Amniotic stem cell (primary cell): ENCODE data around the gene FAM110A.
"Not testable (repeated sequence)": the region's sequence is repeated elsewhere in the genome, so short reads cannot be mapped to it uniquely, and the experiment has no call there.

Experiments used
- DNase-seq: peaks from one replicate; lab custom pipeline; 2025; lab: John Stamatoyannopoulos, UW

Gene FAM110A

GRCh38 chr20:833450-834150 is at the start of gene FAM110A:
Gene FAM110A, plus strand, starts transcription at chr20:833715. Its CDS starts 11,090 bp downstream, at chr20:844805.
- peak; percentile 88 for DNase-seq

- no peak for DNase-seq
Measured at GRCh38 chr20:787825-788224, 45.7 kb upstream of the FAM110A start.

- DNase-seq: no peak
Measured at GRCh38 chr20:791056-791455, 42.5 kb upstream of the FAM110A start.

- DNase-seq: no peak
Measured at GRCh38 chr20:792248-792647, 41.3 kb upstream of the FAM110A start.

GRCh38 chr20:796921-797320 is 36.6 kb upstream of the FAM110A start:
- DNase-seq: no peak

GRCh38 chr20:798746-799145 is 34.8 kb upstream of the FAM110A start:
- not testable (repeated sequence) for DNase-seq

GRCh38 chr20:800026-800425 is 33.5 kb upstream of the FAM110A start:
- DNase-seq: not testable (repeated sequence)

GRCh38 chr20:801678-802077 is 31.8 kb upstream of the FAM110A start:
- DNase-seq: no peak

- no peak for DNase-seq
Measured at GRCh38 chr20:805713-806112, 27.8 kb upstream of the FAM110A start.

GRCh38 chr20:811776-812434 is 21.6 kb upstream of the FAM110A start:
- DNase-seq: not testable (repeated sequence)

GRCh38 chr20:812435-812814 is 21.1 kb upstream of the FAM110A start:
- DNase-seq: not testable (repeated sequence)

- DNase-seq: no peak
Measured at GRCh38 chr20:813390-813789, 20.1 kb upstream of the FAM110A start.

GRCh38 chr20:815226-815625 is 18.3 kb upstream of the FAM110A start:
- DNase-seq: no peak

GRCh38 chr20:815914-816606 is 17.5 kb upstream of the FAM110A start:
- no peak for DNase-seq

GRCh38 chr20:818001-818664 is 15.4 kb upstream of the FAM110A start:
- DNase-seq: no peak

- no peak for DNase-seq
Measured at GRCh38 chr20:819680-820322, 13.7 kb upstream of the FAM110A start.

GRCh38 chr20:820323-820953 is 13.1 kb upstream of the FAM110A start:
- no peak for DNase-seq

GRCh38 chr20:821046-821730 is 12.3 kb upstream of the FAM110A start:
- DNase-seq: no peak

- no peak for DNase-seq
Measured at GRCh38 chr20:821731-822065, 11.8 kb upstream of the FAM110A start.

GRCh38 chr20:822651-823573 is 10.6 kb upstream of the FAM110A start:
- no peak for DNase-seq
